Measurements from ENCODE around the gene GLYATL3.

GRCh38 chr6:49558238-49558637 is 58.5 kb downstream of the GLYATL3 start:
- TF ChIP-seq CTCF (conservative IDR thresholded peaks at IDR 0.05; ENCODE audit: low read length) = no peak
- no peak for TF ChIP-seq EZH2phosphoT487 (IDR thresholded peaks at IDR 0.05; ENCODE audit: borderline replicate concordance)
